Upper lobe of left lung (tissue), 4 donors: Measurements from ENCODE around the gene APAF1.

Experiments used
- EP300 ChIP-seq, 4 donors: sonication (generic); formaldehyde crosslinking; IDR thresholded peaks; one replicate each; pipeline ENCODE4 v1.5.1; 2017; ENCODE audit warnings: antibody characterized with exemption in 4 of 4, control low read depth in 2 of 4
- POLR2A ChIP-seq, 4 donors: fragments of 450-650 bp; IDR thresholded peaks; one replicate each; pipeline ENCODE4 v1.5.1; 2016 to 2017; ENCODE audit warnings: antibody characterized with exemption in 4 of 4, mild to moderate bottlenecking in 2 of 4
- TF ChIP-seq, protein P1 (sequence below), 6 experiments: fragments of 450-650 bp in 4 of 6; fragments of 200-600 bp in 2 of 6; sonication (generic) in 2 of 6; IDR thresholded peaks; one replicate each; pipeline ENCODE4 v1.5.1; 2016 to 2019; ENCODE audit warnings: antibody characterized with exemption in 6 of 6

DNA sequence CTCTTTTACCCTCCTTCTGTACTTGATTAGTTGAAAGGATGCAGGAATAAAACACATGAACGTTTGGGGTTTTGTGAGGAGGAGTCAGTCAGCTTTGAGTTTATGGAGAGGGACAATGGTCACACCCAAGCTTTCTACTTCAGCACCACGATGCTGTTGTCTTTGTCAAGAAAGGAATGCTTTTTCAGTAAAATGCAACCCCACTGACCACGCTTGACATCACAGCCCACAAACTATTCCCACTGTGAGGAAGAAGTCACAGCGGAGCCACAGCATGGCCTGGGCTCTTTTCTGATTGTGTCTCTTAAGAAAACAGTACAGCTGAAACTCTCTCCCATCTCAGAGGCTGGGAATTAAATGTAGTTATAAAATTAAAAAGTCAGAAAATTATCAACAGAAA, 135.2 kb downstream of the APAF1 start:
- TF ChIP-seq, protein P1, sequence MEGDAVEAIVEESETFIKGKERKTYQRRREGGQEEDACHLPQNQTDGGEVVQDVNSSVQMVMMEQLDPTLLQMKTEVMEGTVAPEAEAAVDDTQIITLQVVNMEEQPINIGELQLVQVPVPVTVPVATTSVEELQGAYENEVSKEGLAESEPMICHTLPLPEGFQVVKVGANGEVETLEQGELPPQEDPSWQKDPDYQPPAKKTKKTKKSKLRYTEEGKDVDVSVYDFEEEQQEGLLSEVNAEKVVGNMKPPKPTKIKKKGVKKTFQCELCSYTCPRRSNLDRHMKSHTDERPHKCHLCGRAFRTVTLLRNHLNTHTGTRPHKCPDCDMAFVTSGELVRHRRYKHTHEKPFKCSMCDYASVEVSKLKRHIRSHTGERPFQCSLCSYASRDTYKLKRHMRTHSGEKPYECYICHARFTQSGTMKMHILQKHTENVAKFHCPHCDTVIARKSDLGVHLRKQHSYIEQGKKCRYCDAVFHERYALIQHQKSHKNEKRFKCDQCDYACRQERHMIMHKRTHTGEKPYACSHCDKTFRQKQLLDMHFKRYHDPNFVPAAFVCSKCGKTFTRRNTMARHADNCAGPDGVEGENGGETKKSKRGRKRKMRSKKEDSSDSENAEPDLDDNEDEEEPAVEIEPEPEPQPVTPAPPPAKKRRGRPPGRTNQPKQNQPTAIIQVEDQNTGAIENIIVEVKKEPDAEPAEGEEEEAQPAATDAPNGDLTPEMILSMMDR (IDR thresholded peaks at IDR 0.05), result no peak
- no peak for TF ChIP-seq EP300 (IDR thresholded peaks at IDR 0.05)
- TF ChIP-seq POLR2A (IDR thresholded peaks at IDR 0.05), result no peak
